GM18517 (cell line): Measurements from ENCODE around the gene GPT2.
"Not testable (repeated sequence)": the region's sequence is repeated elsewhere in the genome, so short reads cannot be mapped to it uniquely, and the experiment has no call there.

Experiments
- ATAC-seq: cut with Tn5 transposase; IDR thresholded peaks from one replicate; pipeline ENCODE4 v1.9.1; 2021; ENCODE audit warnings: mild to moderate bottlenecking, moderate library complexity; ENCODE audit not compliant: unreplicated experiment

Gene GPT2

DNA sequence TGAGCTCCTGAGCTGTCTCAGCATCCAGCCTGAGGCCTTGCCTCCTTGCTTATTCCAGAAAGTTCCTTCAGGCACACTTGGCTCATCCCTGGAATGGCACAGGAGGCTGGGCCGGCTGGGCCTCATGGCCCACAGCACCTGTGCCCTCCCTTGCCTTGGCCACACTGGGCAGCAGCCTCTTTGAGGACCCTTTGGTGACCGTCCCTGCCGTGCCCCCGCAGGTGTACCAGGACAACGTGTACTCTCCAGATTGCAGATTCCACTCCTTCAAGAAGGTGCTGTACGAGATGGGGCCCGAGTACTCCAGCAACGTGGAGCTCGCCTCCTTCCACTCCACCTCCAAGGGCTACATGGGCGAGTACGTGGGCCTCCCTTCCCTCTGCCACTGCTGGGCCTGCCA, 34.2 kb downstream of the GPT2 start:
- ATAC-seq: no peak

DNA sequence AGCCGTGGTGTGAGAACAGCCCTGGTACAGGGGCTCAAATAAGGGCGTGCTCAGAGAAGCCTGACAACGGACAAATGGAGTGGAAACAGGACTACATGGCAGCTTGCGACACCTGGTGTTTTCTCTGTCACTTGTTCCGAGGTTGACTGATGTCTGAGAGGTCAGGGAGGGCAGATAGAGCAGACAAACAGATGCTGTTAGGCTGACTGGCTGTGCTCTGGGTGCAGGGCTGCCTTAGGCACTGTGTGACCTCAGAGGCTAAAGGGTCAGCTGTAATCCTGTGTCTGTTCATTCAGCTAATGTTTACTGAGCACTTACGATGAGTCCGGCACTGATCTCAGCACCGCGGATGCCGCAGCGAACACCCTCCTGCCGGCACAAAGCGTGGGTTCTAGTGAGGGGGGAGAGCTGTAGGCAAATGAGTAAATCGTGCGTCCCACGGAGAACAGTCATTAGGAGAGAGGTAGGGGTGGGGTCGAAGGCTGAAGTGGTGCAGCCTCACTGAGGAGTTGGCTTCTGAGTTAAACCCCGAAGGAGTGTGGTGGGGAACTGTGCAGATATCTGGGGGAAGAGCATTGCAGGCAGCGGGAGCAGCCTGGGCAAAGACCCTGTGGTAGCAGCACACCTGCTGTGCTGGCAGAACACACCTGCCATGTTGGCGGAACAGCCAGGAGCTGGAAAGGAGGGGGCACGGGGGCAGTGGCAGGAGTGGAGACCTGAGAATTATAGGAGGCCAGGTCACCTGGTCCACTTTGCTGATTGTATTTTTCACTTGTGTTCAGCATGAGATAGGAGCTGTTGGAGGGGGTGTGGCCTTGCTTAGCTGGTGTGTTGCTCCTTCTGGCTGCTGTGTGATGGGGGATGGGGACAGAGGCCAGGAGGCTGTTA, 35.0 kb downstream of the GPT2 start:
- ATAC-seq: peak; percentile 95

DNA sequence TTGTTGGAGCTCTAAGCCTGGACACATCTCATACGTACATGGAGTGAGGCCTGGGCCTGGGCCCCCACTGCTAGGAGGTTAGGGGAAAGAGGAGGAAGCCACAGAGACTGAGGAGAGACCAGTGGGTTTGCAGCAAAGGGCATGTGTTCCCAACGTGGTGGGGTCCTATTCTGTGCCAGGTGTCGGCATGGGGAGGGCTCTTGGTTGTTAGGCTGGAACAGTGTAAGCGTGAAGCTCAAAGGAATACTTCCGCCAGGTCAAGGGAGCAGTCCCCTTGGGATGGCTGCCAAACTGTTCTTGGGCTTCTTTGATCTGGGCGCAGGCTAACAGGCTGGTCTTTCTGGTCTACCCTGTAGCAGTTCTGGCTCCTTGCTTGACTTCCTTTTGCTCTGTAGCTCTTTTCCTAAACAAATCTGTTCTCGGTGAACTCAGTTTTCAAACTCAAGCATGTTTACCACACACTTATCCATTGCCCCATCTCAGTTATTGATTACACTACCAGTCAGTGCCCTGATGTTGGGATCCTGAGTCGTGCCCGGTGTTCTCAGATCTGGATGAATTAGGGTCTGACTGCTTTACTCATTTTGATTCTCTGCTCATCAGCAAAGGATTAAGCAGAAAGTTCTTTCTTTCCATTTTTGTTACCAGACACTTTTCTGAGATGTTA, 36.4 kb downstream of the GPT2 start:
- ATAC-seq: no peak

DNA sequence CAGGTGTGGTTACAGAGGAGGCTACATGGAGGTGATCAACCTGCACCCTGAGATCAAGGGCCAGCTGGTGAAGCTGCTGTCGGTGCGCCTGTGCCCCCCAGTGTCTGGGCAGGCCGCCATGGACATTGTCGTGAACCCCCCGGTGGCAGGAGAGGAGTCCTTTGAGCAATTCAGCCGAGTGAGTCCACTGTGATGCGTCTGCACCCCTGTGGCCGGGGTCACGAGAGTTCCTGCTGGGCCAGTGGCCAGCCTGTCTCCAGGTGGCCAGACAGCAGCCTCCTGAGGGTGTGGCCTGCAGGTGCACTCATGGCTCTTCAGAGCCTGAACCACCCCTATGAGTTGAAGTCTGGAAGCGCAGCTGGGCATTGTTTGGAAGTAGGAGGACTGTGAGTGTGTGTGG, 38.1 kb downstream of the GPT2 start:
- no peak for ATAC-seq

DNA sequence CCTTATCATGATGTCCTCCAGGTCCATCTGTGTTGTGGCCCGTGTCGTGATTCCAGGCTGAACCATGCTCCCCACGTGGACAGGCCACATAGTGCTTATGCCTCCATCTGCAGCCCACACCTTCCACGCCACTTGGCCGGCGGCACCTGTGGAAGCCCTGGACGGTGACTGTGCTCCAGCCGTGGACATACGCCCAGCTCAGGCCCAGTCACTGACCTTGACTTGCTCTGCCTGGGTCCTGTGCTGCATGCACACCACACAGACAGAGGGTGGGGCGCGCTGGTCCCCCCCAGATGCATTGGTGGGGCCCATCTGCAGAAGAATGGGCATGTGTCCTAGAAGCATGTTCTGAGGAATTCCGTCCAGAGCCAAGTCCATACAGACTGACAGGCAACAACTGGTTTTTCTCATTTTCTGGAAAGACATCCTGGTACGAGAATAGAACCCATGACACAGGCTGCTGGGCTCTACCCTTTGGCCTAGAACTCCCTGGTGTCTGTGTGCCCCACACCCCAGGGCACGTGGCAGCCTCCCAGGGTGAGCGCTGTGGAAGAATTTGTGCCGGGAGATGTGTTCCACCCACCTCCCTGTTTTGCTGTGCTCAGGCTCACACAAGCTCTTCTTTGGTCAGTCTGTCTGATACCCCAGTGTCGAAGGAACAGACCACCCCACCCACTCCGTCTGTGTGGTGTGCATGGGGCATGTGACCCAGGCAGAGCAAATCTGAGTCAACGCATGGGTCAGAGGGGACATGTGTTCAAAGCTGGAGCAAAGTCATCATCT, 39.5 kb downstream of the GPT2 start:
- no peak for ATAC-seq

DNA sequence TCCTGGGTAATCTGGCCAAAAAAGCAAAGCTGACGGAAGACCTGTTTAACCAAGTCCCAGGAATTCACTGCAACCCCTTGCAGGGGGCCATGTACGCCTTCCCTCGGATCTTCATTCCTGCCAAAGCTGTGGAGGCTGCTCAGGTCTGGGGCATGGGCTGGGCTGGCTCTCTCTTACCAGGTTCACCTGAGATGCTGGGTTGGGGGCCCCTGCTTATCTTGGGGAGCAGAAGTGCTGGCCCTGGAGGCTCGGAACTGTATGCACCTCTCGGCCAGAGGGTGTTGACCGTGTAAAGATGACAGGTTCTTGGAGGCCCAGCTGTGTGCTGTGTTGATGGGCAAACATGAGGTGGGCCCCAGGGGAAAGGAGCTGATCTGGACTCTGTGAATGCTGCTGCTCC, 40.2 kb downstream of the GPT2 start:
- no peak for ATAC-seq

DNA sequence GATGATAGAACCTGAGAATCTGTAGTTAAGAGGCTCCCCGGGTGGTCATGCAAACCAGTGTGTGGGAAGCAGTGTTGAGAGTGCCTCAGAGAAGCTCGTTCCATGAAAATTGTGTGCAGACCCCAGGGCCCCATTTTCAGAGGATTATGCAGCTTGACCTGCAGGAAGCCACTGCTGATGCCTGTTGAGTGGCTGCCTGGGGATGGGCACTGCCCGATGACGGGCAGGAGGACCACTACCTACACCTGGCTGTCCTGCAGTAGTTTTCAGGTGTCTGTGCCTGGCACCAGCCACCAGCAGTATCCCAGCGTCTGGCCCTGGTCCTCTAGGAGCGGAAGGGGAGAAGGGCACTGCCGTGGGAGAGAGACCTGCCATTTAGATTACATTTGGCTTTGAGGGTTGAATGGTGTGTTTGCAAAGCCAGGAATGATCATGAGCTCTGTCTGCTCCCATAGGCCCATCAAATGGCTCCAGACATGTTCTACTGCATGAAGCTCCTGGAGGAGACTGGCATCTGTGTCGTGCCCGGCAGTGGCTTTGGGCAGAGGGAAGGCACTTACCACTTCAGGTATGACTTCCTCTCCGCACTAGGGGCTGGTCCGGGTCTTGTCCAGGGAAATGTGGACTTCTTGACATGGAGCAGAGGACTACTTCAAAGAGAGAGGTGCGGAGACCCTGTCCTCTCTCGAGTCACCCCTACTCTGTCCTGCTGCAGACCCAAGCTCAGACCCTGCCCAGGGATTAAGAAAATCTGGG, 42.5 kb downstream of the GPT2 start:
- ATAC-seq: no peak

DNA sequence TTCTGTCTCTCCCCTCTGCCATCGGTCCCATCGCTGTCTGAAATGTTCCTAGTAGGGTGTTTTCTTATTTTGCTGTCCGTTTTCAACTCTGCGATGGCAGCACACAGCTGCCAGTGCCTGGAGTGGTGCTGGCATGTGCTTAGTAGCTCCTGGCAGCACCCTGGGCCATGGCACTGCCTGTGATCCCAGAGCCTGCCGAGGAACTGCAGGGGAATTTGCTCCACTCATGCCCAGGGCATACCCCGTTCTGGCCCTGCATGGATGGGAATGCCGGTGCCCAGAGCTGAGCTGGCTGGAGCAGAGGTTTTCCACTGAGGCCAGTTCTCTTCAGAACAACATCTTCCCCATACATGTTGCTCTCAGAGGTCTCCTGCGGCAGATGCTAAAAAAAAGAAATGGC, 43.1 kb downstream of the GPT2 start:
- no peak for ATAC-seq

DNA sequence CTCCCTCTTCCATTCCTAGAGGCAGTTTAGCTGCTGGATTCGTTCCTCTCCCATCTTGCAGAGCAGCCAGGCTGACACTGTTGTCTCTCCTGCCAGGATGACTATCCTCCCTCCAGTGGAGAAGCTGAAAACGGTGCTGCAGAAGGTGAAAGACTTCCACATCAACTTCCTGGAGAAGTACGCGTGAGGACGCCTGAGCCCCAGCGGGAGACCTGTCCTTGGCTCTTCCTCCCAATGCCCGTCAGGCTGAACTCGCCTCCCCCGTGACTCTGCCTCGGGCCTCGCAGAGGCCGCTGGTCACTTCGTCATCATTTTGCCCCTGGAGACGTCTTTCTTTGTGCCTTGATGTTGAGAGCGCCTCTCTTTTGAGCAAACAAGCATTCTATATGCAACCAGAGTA, 44.6 kb downstream of the GPT2 start:
- no peak for ATAC-seq

DNA sequence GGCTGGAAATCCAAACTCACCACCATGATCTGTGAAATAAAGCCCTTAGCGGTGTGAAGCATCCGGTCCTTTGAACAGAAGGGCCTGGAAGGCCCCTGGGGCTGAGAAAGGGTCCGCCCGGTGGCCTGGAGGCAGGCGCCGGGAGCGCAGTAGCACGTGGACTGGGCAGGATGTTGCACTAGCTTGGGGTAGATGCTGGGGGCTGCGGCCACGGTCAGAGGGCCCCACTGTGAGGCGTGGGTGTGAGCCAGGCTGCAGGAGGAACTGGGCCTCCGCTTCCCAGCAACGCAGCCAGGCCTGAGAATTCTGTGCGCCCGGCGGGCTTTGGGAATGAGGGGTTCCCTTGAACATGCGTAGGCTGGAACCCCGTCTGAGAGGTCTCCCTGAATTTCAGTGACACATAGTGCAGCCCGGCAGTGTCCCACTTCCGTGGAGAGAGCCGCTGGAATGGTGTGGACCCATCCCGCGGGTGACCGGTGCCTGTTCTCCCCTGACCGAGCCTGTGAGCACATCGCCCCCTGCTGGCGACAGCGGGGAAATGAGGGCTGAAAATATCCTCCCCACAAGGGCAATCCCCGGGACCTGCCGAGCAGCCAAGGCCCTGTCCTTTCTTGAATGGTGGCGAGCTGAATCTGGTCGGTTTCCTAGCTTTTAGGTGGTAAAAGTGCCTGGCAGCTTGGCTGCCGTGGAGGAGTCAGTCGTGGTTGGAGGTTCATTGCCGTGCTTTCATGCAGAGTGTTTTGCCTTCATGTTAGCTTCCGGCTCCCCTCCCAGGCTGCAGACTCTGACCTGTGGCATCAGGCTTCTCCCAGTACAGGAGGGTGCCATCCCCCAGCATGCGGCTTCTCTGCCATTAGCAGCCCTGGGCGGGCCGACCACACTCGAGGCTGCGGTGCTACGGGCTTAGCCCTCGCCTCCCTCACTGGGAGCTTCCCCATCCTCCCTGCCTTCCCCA, 45.5 kb downstream of the GPT2 start:
- ATAC-seq: peak; percentile 80

DNA sequence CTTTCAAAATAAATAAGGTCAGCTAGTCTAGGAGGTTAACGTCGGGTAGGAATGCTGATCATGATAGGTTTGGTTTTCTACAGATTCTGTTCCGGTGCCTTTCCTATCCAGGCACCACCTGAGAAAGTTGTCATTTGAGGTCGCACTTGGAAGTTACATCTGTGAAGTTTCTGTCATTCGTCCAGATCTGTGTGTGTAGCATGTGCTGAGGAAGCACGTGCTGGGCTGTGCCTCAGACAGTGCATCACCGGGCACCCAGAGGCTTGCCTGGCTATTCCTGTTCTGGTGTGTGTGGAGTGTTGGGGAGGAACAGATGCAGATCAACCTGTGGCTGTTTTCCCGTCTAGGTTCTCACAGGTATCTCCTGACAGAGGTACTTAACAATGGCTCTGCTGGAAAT, 46.7 kb downstream of the GPT2 start:
- no peak for ATAC-seq

DNA sequence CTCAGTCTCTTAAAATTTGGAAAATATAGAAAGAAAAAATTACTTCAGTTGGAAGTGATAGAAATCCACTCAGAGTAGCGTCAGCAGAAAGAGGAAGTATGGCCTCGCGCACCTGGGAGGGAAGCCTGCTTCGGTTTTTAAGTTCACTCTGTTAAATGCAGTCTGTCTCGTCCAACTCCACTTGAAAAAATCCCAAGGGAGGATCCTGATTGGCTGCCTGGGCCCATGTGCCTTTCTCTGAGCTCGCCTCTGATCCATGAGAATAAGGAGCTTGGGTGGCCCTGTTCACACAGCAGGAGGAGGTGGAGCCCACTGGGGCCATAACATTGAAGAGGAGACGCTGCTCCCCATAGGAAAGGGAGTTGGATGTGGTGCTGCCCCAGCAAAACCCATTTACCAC, 48.6 kb downstream of the GPT2 start:
- ATAC-seq: no peak

DNA sequence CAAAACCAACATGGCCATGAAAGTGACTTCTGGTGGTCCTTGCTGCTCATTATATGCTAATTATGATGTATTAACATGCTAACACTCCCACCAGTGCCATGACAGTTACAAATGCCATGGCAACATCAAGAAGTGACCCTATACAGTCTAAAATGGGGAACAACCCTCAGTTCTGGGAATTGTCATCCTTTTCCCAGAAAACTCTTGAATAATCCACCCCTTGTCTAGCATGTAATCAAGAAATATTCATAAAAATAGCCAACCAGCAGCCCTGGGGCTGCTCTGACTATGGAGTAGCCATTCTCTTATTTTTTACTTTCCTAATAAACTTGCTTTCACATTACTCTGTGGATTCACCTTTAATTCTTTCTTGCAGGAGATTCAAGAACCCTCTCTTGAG, 53.4 kb downstream of the GPT2 start:
- no peak for ATAC-seq

DNA sequence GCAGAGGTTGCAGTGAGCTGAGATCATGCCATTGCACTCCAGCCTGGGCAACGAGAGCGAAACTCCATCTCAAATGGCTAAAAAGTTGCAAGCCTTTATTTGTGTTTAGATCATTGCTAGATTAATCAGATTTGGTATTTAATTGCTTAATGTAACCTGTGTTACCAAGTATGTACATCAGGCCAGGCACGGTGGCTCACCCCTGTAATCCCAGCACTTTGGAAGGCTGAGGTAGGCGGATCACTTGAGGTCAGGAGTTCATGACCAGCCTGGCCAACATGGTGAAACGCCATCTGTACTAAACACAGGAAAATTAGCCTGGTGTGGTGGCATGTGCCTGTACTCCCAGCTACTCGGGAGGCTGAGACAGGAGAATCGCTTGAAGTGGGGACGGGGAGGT, 60.6 kb downstream of the GPT2 start:
- not testable (repeated sequence) for ATAC-seq

DNA sequence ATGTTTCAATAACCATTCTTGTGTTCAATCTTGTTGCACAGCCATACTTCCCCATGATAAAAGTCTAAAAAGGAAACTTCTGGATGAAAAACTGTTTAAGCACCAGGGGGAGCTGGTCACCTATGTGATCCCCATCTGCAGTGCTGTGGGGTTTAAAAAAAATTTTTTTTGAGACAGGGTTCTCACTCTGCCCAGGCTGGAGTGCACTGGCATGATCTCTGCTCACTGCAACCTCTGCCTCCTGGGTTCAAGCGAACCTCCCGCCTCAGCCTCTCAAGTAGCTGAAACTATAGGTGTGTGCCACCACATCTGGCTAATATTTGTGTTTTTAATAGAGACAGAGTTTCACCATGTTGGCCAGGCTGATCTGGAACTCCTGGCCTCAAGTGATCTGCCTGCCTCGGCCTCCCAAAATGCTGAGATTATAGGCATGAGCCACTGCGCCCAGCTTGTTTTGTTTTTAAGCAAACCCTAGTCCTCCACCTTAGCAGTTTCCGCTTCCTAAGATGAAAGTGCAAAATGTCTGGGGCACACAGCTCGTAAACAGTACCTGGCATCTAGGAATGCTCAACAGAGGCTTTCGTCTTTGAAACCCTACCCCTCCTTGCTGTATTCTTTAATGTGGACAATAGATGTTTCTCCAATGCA, 63.9 kb downstream of the GPT2 start:
- ATAC-seq: no peak

DNA sequence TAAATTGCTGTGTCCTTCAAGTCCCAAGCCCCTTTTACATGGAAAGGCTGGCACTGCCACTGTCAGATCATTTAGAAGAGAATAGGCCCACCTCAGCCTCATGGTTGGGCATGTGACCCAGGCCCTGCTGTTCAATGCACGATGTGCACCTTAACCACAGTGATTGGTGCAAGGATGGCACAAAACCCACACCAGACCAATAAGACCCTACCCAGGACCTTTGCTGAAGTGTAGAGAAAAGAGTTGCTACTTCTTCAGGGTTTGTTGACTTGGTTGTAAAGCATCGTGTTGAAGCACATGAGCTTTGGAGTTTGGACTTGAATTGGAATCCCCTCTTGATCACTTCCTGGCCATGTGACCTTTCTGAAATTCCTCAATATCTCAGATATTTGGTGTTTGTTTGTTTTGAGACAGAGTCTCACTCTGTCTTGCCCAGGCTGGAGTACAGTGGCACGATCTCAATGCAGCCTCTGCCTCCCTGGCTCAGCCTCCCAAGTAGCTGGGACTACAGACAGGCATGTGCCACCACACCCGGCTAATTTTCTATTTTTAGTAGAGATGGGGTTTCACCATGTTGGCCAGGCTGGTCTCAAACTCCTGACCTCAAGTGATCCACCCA, 64.5 kb downstream of the GPT2 start:
- ATAC-seq: no peak

DNA sequence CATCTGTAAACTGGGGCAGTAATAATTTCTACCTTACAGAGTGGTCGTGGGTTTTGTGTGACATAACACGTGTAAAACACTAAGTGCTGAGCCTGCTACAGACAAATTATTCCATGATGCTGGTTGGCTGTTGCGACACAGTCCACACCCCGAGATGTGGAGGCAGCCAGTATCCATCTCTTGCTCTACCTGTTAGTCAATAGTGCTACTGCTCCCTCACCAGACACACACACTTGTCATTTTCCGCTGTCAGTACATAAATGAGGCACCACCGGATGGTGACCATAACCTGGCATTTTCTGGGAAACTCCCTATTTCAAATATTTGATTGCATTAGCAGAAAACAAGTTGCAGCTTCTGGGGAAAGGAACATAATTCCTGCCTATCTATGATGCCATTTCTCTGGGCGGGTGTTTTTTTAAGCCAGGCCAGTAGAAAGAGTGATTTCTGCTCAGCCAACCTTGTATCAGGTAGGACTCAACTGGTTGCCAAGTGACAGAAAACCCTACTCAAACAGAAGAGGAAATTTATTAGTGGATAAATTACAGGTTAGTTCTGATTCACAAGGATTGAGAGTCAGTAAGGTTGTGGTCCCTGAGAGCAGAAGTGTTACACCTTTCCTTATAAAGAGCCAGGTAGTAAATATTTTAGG, 65.2 kb downstream of the GPT2 start:
- ATAC-seq: no peak

DNA sequence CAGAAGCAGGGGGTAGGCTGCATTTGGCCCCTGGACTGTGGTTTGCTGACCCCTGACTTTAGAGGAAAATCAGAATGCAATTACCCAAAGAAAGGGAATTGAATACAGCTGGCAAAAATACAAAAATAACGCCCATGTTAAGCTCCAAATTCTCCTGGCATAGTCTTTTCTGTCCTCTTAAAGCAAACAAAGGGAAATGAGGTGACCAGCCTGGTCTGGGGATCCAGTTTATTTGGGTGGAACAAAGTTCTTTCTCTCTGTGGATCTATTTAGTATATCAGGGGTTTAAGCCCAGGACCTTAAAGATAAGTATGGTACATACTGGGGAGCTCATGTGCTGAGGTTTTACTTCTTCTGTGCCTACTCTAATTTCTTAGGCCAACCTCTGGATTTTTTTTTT, 65.8 kb downstream of the GPT2 start:
- no peak for ATAC-seq
